Fibroblast of skin of right quadriceps (primary cell): Measurements from ENCODE around the gene FGF21.
A peak's percentile ranks its signal among the peaks of the same experiment; 100 is the strongest.

Experiments
- DNase-seq: peaks from one replicate; pipeline ENCODE4 v3.0.0-alpha.2; 2013

FGF21 gene

DNA sequence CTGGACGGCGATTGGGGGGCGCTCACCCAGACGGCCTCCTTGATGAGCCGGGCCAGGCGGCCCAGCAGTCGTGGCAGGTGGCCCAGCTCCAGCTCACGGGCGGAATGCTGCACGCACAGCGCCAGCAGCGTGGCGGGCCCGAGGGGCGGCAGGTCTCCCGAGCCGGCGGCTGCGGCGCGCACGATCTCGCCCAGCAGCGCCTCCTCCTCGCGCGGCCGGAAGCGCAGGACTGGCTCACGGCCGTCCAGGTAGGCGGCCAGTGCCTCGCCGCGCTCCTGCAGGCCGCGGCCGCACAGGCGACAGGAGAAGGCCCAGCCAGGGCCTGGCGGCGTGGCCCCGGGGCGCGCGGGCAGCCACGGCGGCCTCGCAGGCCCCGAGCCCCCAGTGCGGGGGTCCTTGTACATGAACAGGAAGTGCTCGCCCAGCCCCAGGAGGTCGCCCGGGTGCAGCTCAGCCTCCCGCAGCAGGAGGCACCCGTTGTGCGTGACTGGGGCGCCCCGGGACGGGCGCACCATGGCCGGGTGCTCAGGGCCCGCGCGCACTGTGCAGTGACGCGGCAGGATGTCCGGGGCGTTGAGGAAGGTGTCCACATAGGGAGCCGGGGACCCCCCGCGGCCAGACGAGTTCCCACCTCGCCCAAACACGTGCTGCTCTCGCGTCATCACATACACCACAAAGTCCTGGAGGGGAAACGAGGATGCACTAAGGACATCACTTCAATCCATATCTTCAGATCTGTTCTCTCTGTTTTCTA is 26.2 kb upstream of the FGF21 start:
- no peak for DNase-seq

GRCh38 chr19:48731452-48731851 is 23.9 kb upstream of the FGF21 start:
- DNase-seq, result no peak

- DNase-seq, result no peak
Measured at GRCh38 chr19:48734625-48735024, 20.7 kb upstream of the FGF21 start.

DNA sequence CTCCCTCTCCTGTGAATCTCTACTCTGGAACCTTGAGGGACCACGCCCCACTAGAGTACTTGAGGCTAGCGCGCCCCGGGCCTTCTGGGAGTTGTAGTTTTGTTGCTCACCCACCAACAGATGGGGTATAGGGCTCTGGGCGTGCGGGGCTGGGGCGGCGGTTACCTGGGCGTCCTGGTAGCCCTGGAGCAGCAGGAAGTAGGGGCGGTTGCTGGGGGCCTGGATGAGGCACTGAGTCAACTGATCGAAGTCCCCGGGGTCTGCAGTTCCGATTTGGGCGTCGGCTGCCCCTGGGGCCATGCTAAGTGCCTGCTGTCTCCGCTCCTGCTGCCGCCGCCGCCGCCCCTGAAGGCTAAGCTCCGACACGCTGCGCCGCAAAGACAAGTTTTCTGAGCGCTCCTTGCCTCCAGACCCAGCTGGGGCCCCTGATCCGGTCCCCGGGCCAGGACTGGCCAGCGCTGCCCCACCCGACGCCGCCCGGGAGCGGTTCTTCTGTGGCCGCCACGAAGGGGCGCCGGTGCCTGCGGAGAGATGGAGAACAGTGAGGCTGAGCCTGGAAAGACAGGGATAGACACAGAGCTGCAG is 20.2 kb upstream of the FGF21 start:
- peak; percentile 23 for DNase-seq

DNA sequence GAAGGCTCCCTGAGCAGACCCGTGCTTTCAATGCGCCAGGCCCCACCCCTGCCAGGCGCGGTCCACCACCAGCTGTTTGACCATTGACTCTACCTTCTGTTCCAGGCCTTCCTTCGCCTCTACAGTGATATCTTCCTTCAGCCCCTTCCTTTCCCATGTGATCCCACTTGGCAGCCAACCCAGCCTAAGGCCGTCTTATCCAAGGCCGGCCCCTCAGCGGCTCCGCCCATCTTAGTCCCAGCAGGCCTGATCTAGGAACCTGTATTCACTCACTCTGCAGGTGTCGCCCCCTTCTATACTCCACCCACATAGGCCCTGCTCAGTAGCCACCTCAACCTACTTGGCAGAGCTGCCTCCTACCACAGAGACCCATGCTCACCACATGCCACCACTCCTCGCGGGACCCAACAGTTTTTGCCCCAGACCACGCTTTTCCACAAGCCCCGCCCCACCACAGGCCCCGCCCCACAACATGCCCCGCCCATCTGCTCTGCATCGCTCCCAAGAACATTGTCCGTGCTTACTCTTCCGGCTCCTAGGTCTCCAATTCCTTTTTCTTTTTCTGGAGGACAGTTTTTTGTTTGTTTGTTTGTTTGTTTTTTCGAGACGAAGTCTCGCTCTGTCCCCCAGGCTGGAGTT is 17.8 kb upstream of the FGF21 start:
- no peak for DNase-seq

DNA sequence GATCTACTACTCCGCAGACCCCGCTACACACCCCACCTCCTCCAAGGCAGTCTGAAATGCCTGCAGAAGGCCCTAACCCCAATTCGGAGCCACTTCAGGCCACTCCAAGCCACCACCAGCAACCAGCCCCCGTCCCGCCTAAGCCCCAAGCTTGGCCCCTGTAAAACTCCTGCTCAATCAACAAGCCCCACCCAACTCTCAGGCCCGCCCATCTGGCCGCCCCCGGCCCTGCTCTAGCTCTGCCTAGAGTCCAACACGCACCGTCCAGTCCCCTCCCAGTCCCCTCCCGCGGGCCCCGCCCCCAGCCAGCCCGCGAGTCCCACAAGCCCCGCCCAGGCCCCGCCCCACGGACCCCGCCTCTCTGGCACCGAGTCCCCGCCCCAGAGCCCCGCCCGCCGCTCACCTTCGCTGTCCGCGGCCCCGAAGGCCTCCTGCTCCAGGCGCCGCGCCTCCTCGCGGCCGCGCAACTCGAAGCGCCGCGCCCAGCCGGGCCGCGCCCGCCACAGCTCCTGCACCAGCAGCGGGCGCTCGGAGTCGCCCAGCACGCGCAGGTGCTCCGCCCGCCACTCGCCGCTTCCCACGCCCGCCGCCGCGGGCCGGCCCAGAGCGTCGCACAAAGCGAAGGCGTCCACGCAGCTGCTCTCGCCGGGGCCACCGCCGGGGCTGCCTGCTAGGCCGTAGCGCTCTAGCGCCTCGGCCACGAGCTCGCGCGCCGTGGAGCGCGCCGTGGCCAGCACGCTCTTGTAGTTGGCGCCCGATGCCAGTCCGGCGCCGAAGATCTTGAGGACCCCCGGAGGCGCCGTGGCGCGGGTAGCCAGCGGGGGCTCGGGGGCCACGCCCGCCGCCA is 16.5 kb upstream of the FGF21 start:
- peak; percentile 79 for DNase-seq

- no peak for DNase-seq
Measured at GRCh38 chr19:48739404-48740163, 15.7 kb upstream of the FGF21 start.

DNA sequence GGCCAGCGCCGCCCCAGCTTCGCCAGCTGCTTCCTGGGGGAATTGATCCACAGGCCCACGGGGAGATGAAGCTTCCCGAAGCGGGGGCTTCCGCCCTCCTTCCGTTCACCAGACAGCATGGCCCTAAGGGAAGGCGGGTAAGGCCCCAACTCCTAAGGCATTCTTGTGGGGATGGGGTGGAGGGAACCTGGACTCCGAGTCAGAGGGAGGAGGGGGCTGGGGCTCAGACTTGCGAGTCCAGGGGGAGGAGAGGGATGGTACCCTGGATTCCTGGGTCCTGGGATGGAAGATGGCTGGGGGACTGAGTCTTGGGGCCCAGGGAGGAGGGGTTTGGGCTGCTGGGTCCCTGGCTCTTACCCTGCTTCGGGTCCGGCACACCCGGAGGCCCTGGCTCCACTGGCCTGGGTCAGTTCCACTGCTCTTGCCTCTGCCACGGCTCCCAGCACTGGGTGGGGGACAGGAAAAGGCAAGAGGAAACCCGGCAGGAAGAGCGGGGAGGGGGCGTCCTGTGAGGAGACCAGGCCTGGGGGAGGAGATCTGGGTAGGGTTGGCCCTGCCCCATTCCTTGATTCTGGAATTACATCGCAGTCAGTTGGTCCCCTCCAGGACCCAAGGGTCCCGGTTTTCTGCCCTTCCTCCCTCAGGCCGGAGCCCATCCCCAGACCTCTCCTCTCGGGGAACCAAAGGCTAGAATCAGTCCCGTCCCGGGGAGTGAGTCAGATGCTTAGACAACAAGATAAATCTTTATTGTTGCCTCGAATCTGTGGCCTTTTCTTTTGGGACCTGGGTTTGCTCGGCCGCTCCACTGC is 15.0 kb upstream of the FGF21 start, which contains the start of gene RASIP1:
Gene RASIP1 (minus strand): TSS at position 447 of the 809 bp plus-strand sequence. CDS start 328 bp downstream, at position 119.
- DNase-seq, result no peak

DNA sequence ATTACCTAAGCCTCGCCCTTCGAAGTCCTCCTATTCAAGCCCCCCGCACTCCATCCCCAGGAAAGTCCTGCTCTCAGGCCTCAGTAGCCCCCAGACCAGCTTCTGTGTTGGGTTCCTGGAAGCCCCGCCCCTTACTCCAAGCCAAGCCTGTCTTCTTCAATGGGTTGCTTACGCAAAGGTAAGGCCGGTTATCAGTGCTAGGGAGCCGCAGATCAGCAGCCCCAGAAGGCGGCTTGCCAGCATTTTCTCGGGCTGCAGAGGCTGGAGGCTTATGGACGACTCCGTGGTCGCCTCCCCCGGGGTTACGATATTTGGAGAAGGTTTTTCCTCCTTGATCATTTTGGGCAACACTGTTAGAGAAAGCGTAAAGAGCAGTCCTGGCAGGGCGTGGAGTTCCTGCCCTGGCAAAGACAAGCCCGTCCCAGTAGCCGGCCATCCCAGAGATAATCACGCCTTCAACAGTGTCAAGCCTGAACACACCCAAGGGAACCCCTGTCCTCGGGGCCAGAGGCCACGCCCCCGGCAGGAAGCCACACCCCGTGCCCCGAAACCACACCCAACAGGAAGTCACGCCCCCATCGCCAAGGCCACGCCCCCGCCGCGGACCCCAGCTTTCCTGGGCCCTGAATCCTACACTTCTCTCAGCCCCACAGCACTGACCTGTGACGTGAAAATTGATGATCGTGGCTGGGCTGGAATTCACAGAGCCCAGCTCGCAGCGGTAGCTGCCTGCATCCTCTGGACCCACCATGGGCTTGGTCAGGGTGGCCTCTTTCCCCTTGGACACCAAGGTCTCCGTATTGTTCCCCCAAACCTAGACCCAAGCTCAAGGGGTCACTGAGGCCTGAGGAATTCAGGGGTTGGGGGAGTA is 14.0 kb upstream of the FGF21 start:
- DNase-seq, result no peak

DNA sequence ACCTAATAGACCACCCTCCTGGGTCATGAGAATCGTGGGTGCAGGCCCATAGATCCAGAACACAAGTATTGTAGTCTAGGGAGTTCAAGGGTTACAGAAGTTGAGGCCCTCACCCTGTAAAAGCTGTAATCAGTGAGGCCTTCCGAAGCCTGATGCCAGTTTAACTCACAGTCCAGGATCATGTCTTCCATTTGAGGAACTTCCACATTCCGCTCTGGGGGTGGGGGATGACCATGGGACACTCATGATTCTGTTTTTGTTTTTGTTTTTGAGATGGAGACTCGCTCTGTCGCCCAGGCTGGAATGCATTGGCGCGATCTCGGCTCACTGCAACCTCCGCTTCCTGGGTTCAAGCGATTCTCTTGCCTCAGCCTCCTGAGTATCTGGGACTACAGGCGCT is 13.2 kb upstream of the FGF21 start:
- DNase-seq, result no peak

DNA sequence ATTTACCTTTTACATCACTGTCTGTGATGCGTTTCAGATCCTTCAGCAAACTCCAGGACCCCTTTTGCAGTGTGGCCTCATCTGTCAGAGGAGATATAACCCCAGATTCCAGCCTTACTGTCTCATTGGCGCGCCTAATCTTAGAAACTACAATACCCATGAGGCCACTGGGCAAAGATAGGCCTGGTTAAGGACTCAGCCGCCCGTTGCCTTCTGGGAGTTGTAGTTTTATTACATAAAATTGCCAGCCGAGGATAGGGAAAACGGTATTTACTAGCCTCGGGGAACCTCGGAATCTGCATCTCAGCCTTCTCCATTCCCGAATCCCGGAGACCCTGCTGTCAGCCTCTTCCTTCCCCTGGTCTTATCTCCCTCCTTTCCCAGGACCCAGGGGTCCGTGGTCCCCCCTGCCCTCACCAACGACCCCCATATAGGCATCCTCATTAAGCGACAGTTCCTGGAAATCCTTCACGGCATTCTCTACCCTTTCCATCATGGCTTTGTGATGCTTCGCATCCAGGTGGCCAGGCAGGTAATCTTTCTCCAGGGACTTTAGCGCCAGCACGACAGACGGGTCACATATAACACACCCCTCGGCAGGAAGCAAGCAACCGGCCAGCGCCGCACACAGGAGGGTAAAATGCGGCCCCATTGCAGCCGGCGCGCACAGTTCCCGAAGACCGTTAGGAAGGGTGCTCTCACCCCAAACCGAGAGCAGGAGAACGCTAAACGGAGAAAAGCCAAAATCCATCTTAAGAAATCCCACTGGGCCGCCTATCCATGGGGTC is 9.9 kb upstream of the FGF21 start:
- DNase-seq, result peak; percentile 53

DNA sequence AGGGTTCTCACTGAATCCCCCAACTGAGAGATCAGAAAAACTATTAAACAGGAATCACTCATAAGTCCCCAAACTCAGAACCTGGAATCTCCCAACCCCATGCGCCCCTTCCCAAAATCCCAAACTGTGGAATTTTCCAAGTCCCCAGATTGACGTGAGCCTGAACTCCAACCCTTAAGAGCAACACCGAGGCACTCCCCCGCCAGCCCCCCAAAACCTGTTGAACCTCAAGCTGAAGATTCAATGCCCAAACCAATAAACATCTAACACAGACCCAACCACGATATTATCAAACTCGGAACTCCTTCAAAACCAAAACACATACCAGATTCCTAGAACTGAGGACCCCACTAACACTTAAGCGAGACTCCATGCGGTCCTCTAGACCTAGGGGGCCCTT is 9.2 kb upstream of the FGF21 start:
- DNase-seq, result no peak

- peak; percentile 90 for DNase-seq
Measured at GRCh38 chr19:48746738-48747575, 8.4 kb upstream of the FGF21 start, which contains the start of gene IZUMO1. IZUMO1 (minus strand) TSS chr19:48746909; CDS start chr19:48745859, 1,050 bp downstream.

- DNase-seq, result no peak
Measured at GRCh38 chr19:48749571-48750198, 5.6 kb upstream of the FGF21 start.

GRCh38 chr19:48750351-48750750 is 5.0 kb upstream of the FGF21 start:
- DNase-seq, result no peak

GRCh38 chr19:48750771-48751504 is 4.4 kb upstream of the FGF21 start:
- no peak for DNase-seq

DNA sequence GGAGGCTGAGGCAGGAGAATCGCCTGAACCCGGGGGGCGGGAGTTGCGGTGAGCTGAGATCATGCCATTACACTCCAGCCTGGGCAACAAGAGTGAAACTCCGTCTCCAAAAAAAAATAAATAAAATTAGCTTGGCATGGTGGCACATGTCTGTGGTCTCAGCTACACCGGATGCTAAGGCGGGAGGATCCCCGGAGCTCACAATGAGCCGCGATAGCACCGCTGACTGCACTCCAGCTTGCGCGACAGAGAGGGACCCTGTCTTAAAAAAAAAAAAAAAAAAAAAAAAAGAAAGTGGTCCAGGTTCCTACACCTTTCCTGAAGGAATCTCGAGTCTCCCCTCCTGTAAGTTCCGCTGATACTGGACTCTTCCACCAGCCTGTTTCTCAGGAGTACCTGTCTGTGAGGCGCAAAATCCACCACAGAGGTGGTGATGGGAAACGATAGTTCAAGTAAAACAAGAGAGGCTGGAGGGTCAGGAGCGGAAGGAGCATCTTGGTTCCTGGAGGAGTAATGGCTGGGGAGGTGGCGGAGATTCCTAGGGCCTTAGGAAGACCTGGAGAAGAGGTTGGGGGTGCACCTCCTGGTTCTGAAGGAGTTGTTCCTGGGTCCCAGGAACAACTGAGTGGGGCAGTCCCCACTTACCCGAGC is 3.4 kb upstream of the FGF21 start:
- no peak for DNase-seq
